Fibroblast of pulmonary artery (primary cell): Measurements from ENCODE around the gene LARP1.

Source experiments
- DNase-seq: peaks from one replicate; pipeline ENCODE4 v3.0.0-alpha.2; 2010; ENCODE audit warnings: low read depth
- H3K4me3 ChIP-seq: replicated peaks from 2 replicates; pipeline ENCODE4 v1.5.1; 2011; ENCODE audit warnings: low read depth, mild to moderate bottlenecking, control low read depth, low read length, moderate library complexity
- TF ChIP-seq, protein P1 (sequence below): IDR thresholded peaks from 2 replicates; pipeline ENCODE4 v1.5.1; 2011; ENCODE audit warnings: mild to moderate bottlenecking, control low read depth, low read length, inconsistent platforms; ENCODE audit errors: missing control alignments

Gene LARP1

DNA sequence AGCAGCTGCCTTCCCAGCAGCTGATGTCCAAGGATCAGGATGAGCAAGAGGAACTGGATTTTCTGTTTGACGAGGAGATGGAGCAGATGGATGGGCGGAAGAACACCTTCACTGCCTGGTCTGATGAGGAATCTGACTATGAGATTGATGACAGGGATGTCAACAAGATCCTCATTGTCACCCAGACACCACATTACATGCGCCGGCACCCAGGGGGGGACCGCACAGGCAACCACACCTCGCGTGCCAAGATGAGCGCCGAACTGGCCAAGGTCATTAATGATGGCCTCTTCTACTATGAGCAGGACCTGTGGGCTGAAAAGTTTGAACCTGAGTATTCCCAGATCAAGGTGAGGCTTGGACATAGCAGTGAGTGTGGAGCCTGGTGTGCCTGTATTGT is 46.9 kb downstream of the LARP1 start:
- TF ChIP-seq, protein P1, sequence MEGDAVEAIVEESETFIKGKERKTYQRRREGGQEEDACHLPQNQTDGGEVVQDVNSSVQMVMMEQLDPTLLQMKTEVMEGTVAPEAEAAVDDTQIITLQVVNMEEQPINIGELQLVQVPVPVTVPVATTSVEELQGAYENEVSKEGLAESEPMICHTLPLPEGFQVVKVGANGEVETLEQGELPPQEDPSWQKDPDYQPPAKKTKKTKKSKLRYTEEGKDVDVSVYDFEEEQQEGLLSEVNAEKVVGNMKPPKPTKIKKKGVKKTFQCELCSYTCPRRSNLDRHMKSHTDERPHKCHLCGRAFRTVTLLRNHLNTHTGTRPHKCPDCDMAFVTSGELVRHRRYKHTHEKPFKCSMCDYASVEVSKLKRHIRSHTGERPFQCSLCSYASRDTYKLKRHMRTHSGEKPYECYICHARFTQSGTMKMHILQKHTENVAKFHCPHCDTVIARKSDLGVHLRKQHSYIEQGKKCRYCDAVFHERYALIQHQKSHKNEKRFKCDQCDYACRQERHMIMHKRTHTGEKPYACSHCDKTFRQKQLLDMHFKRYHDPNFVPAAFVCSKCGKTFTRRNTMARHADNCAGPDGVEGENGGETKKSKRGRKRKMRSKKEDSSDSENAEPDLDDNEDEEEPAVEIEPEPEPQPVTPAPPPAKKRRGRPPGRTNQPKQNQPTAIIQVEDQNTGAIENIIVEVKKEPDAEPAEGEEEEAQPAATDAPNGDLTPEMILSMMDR = no peak
- no peak overlapping the region for H3K4me3 ChIP-seq
- no peak for DNase-seq

DNA sequence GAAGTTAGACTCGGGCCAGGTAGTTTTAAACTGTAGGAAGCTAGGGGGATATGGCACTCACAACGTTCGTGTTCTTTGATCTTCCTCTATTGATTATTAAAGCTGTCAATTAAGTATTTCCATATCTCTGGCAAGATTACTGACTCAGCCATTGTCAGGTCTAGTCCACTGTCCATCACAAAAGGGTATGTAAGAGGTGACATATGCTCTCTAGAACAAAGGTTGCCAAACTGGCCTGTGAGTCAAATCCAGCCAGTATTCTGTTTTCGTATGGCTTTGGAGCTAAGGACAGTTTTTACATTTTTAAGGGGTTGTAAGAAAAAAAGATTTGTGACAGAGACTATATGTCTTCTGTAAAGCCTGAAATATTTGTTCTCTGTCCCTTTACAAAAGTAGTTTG is 51.0 kb downstream of the LARP1 start:
- no peak overlapping the region for H3K4me3 ChIP-seq
- TF ChIP-seq, protein P1 = no peak
- no peak for DNase-seq

DNA sequence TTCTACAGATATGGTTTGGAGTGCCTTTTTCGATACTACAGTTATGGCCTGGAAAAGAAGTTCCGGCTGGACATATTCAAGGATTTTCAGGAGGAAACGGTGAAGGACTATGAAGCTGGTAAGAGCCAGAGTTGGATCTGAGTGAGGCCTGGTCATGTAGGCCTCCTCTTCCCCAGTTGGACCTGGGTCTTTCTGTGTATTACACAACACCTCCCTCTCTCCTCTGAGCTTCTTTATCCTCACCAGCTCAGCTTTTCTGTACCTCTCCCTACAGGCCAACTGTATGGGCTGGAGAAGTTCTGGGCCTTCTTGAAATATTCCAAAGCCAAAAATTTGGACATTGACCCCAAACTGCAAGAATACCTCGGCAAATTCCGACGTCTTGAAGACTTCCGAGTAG is 56.1 kb downstream of the LARP1 start:
- TF ChIP-seq, protein P1 = no peak
- H3K4me3 ChIP-seq = no peak overlapping the region
- DNase-seq = no peak

DNA sequence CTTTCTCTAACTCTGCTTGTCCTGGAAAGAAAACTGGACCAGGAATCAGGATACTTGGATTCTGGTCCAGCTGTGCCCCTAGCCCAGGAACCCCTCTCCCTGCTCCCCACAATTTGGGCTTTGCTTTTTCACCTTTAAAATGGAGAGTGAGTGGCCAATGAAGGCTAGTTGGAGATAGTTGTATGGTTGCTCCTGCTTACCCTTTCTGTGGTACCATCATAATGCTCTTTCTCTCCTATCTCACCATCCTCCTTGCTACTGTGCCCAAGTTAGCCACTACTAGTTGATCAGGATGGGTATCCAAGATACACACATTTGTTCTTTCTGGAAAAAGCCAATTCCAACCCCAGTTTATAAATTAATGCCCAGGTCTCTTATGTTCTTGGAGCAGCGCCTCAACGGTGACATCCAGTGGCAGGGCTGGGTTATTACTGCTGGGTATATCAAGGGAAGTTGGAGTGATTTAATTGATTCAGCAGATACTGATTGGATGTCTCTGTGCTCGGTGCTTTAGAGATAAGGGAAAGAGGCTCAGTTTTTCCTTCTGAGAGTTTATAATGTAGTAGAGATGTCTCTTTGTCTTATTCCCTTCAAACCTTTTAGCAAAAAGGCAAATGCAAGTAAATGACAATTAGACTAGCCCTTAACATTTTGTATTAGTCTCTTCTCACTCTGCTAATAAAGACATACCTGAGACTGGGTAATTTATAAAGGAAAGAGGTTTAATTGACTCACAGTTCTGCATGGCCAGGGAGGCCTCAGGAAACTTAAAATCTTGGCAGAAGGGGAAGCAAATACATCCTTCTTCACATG is 56.7 kb downstream of the LARP1 start:
- DNase-seq = peak; percentile 82
- TF ChIP-seq, protein P1 = peak; percentile 95
- H3K4me3 ChIP-seq = no peak overlapping the region

DNA sequence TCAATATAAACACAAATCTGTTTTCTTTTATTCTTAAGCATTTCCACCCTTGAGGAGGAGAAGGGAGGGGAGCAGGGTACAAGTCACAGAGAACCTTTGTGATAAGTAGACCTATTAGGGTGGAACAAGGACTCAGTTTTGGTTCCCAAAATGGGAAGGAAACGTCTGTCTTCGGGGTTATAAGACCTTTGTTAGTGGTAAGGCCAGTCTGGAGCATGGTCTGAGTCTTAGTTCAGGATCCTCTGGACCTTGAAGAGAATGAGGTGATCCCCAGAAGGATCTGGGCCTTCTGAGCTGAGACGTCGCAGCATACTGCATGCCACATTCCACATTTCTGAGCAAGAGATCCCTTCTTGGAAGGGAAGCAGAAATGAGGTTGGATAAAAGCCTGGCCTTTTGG is 58.0 kb downstream of the LARP1 start:
- TF ChIP-seq, protein P1 = no peak
- no peak for DNase-seq
- H3K4me3 ChIP-seq = no peak overlapping the region

DNA sequence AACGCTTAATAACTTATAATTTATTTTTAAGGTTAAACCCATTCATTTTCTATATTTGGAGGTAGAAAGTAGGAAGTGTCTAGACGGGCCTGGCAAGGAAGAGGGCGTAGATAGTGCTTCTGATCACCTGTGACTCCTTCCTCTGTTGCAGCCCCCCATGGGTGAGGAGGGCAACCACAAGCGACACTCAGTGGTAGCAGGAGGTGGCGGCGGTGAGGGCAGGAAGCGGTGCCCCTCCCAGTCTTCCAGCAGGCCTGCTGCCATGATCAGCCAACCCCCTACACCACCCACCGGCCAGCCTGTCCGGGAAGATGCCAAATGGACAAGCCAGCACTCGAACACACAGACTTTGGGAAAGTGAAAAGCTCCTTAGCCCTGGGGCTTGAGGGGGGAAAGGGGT is 58.6 kb downstream of the LARP1 start:
- TF ChIP-seq, protein P1 = no peak
- no peak for DNase-seq
- no peak overlapping the region for H3K4me3 ChIP-seq

DNA sequence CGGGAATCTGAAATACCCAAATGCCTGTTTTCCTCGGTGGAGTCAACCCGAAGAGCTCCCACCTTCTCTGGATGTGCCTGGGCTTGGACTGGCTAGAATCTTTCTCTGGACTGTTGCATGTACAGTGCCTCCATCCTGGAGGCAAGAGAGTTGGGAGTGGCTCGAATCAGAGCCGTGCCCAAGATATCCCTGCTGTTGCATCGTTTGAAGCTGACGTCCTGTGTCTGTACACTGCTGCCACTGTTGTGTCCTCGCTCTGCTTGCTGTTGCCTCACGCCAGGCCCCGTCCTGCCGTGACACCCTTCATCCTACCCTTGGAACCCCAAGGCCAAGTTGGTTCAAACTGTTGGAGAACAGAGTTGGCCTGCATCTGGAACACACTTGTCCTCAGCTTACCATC is 59.8 kb downstream of the LARP1 start:
- no peak for DNase-seq
- no peak overlapping the region for H3K4me3 ChIP-seq
- TF ChIP-seq, protein P1 = no peak
